HepG2 (cell line): Measurements from ENCODE around the gene PRKN. TPM values are rescaled to one million over a fixed set of nuclear protein-coding genes. Genes with fewer than 3 reads are reported as not detected.

Source experiments
- ATAC-seq: fragments of 200-7000 bp; cut with Tn5 transposase; 3 replicates; pipeline ENCODE4 v1.9.1; 2020; ENCODE audit warnings: mild to moderate bottlenecking, moderate library complexity
- BruUV-seq: library from RNA; stranded (reverse); fragments of 400-500 nt; replicated peaks from 2 replicates; lab custom pipeline; 2021; lab: Mats Ljungman, UMichigan
- CTCF ChIA-PET: fragments of 300-600 bp; formaldehyde crosslinking; extraction: SDS; loops from one replicate; lab custom pipeline; 2021; ENCODE audit warnings: low total read pairs, inconsistent platforms, low intra/inter-chr PET ratio; lab: Yijun Ruan, JAX
- POLR2A ChIA-PET: fragments of 350-600 bp; sonication (Branson Sonifier 250); formaldehyde crosslinking; loops from one replicate; lab custom pipeline; 2020; ENCODE audit warnings: antibody characterized with exemption, inconsistent platforms; lab: Yijun Ruan, JAX
- DNase-seq: peaks from one replicate; pipeline ENCODE4 v3.0.0-alpha.2; 2015; ENCODE audit warnings: low spot score
- FAIRE-seq: peaks from 3 replicates; lab custom pipeline; 2011; peaks lifted over from hg19 to GRCh38; lab: Jason Lieb, UNC
- H2AFZ ChIP-seq: one replicate; pipeline ENCODE4 v1.6.1; 2011; ENCODE audit warnings: low read length, inconsistent platforms
- H3K27ac ChIP-seq: fragments of 300-600 bp; 3 replicates; pipeline ENCODE4 v1.8.0; 2011; ENCODE audit warnings: mixed run types, mild to moderate bottlenecking, mixed read lengths, low read length, inconsistent platforms; ENCODE audit not compliant: insufficient read depth; ENCODE audit errors: extremely low read length
- H3K27me3 ChIP-seq, 2 experiments: fragments of 200-600 bp in 1 of 2; 2 replicates in 1 of 2; 3 replicates in 1 of 2; pipeline versions ENCODE4 v1.6.0 to v1.8.0; 2011; ENCODE audit warnings: low read length in 2 of 2, mild to moderate bottlenecking in 2 of 2, moderate library complexity in 2 of 2, inconsistent platforms in 1 of 2; ENCODE audit not compliant: insufficient read depth in 2 of 2, control insufficient read depth in 1 of 2
- H3K36me3 ChIP-seq, 2 experiments: fragments of 200-600 bp in 1 of 2; replicated peaks in 1 of 2; 2 replicates in 1 of 2; 3 replicates in 1 of 2; pipeline versions ENCODE4 v1.5.1 to v1.8.0; 2011; ENCODE audit warnings: low read length in 2 of 2, inconsistent platforms in 1 of 2; ENCODE audit not compliant: insufficient read depth in 2 of 2, control insufficient read depth in 1 of 2
- H3K4me1 ChIP-seq: 2 replicates; pipeline ENCODE4 v1.5.1; 2012; ENCODE audit warnings: low read length, inconsistent platforms; ENCODE audit not compliant: insufficient read depth
- H3K4me2 ChIP-seq: 2 replicates; pipeline ENCODE4 v1.6.0; 2011; ENCODE audit warnings: low read depth, low read length, inconsistent platforms
- H3K4me3 ChIP-seq, 3 experiments: fragments of 200-600 bp in 1 of 3; sonication (generic), shearing (Covaris generic) in 1 of 3; replicated peaks in 1 of 3; 2 replicates each; pipeline ENCODE4 v1.5.1; 2011 to 2016; ENCODE audit warnings: low read length in 3 of 3, inconsistent platforms in 2 of 3, low read depth in 2 of 3, mild to moderate bottlenecking in 2 of 3, control low read depth in 1 of 3, mixed read lengths in 1 of 3; ENCODE audit not compliant: insufficient read depth in 1 of 3
- H3K79me2 ChIP-seq: one replicate; pipeline ENCODE4 v1.6.1; 2011; ENCODE audit warnings: low read length, inconsistent platforms; ENCODE audit not compliant: insufficient read depth
- H3K9ac ChIP-seq: 2 replicates; pipeline ENCODE4 v1.6.0; 2011; ENCODE audit warnings: mild to moderate bottlenecking, low read depth, low read length, inconsistent platforms; ENCODE audit not compliant: insufficient read depth
- H3K9me3 ChIP-seq: 2 replicates; pipeline ENCODE4 v1.5.1; 2012; ENCODE audit warnings: mild to moderate bottlenecking, low read length
- H4K20me1 ChIP-seq: 2 replicates; pipeline ENCODE4 v1.6.0; 2011; ENCODE audit warnings: inconsistent platforms, mild to moderate bottlenecking, low read length, moderate library complexity; ENCODE audit not compliant: insufficient read depth
- ATF1 ChIP-seq: IDR thresholded peaks from 2 replicates; pipeline ENCODE4 v1.6.1; 2016; ENCODE audit warnings: mild to moderate bottlenecking, control low read depth
- ATF7 ChIP-seq, 2 experiments: fragments of 450-650 bp in 1 of 2; sonication (generic) in 1 of 2; formaldehyde crosslinking in 1 of 2; IDR thresholded peaks; 2 replicates each; pipeline versions ENCODE4 v1.4.0 to v1.6.1; 2016 to 2020; ENCODE audit warnings: antibody characterized with exemption in 1 of 2, mild to moderate bottlenecking in 1 of 2, missing genetic modification reagents in 1 of 2
- CEBPB ChIP-seq: IDR thresholded peaks from 2 replicates; pipeline ENCODE4 v1.6.1; 2011; ENCODE audit warnings: low read depth, low read length, improper control_type of control experiment, borderline replicate concordance
- CHD4 ChIP-seq: fragments of 200-600 bp; sonication (generic); IDR thresholded peaks from 2 replicates; pipeline ENCODE4 v1.7.0; 2017; ENCODE audit warnings: mild to moderate bottlenecking, low read length, borderline replicate concordance
- FOXO1 ChIP-seq: sonication (generic); formaldehyde crosslinking; IDR thresholded peaks from 2 replicates; pipeline ENCODE4 v1.4.0; 2020; ENCODE audit warnings: missing genetic modification reagents
- JARID2 ChIP-seq: sonication (generic); formaldehyde crosslinking; IDR thresholded peaks from 2 replicates; pipeline ENCODE4 v1.8.1; 2023; ENCODE audit warnings: missing genetic modification reagents, inconsistent platforms; ENCODE audit not compliant: insufficient replicate concordance
- KDM5A ChIP-seq: fragments of 200-600 bp; sonication (generic); IDR thresholded peaks from 2 replicates; pipeline ENCODE4 v1.7.0; 2018; ENCODE audit warnings: antibody characterized with exemption, mild to moderate bottlenecking, low read length, borderline replicate concordance
- MEIS2 ChIP-seq: sonication (generic); formaldehyde crosslinking; IDR thresholded peaks from 2 replicates; pipeline ENCODE4 v1.9.0; 2021; ENCODE audit warnings: mild to moderate bottlenecking, missing genetic modification reagents
- SIX4 ChIP-seq: sonication (generic); formaldehyde crosslinking; IDR thresholded peaks from 2 replicates; pipeline ENCODE4 v1.4.0; 2020; ENCODE audit warnings: missing genetic modification reagents
- ZBTB10 ChIP-seq: sonication (generic); formaldehyde crosslinking; IDR thresholded peaks from 2 replicates; pipeline ENCODE4 v1.4.0; 2020; ENCODE audit warnings: missing genetic modification reagents, borderline replicate concordance
- ZBTB20 ChIP-seq: sonication (generic); formaldehyde crosslinking; IDR thresholded peaks from 2 replicates; pipeline ENCODE4 v1.8.1; 2023; ENCODE audit warnings: missing genetic modification reagents, low read depth, mild to moderate bottlenecking, borderline replicate concordance
- ZNF143 ChIP-seq: sonication (generic); formaldehyde crosslinking; IDR thresholded peaks from 2 replicates; pipeline ENCODE4 v1.4.0; 2020; ENCODE audit warnings: missing genetic modification reagents
- ZNF232 ChIP-seq: sonication (generic); formaldehyde crosslinking; IDR thresholded peaks from 2 replicates; pipeline ENCODE4 v1.4.0; 2020; ENCODE audit warnings: missing genetic modification reagents, borderline replicate concordance
- ZNF3 ChIP-seq: IDR thresholded peaks from 2 replicates; pipeline ENCODE4 v1.7.0; 2017; ENCODE audit warnings: inconsistent platforms
- ZNF441 ChIP-seq: sonication (generic); formaldehyde crosslinking; IDR thresholded peaks from 2 replicates; pipeline ENCODE4 v1.7.0; 2021; ENCODE audit warnings: missing genetic modification reagents, borderline replicate concordance
- ZNF451 ChIP-seq: sonication (generic); formaldehyde crosslinking; IDR thresholded peaks from 2 replicates; pipeline ENCODE4 v1.5.0; 2020; ENCODE audit warnings: mild to moderate bottlenecking, missing genetic modification reagents
- ZNF839 ChIP-seq: sonication (generic); formaldehyde crosslinking; IDR thresholded peaks from 2 replicates; pipeline ENCODE4 v1.4.0; 2020; ENCODE audit warnings: missing genetic modification reagents, mild to moderate bottlenecking, borderline replicate concordance
- WGBS: methylation state at CpG from one replicate; pipeline ENCODE4 v1.1.6; 2017; ENCODE audit warnings: low lambda C conversion rate; 5-methylcytosine and 5-hydroxymethylcytosine counted together
- in situ Hi-C: cut with HindIII; loops from 2 replicates; pipeline ENCODE4 v1.10.0; 2017; ENCODE audit warnings: low pct_unique_long_range_greater_than_20kb; ENCODE audit not compliant: extremely low pct_ligation_motif_present
- intact Hi-C: fragments of 100-400 bp; cut with micrococcal nuclease; formaldehyde crosslinking; loops from one replicate; pipeline ENCODE4 v1.10.0; 2022; ENCODE audit not compliant: unreplicated experiment
- polyA plus RNA-seq, 8 experiments: library from polyadenylated mRNA; depleted of rRNA in 3 of 8; stranded (reverse) in 7 of 8; unstranded in 1 of 8; fragments of >200 nt; fragmentation: Illumina TruSeq in 4 of 8; extraction: Trizol in 4 of 8; gene quantifications; 2 replicates each; pipeline versions ENCODE4 v1.2.1 to v1.2.3, GENCODE V29; 2011 to 2016; ENCODE audit warnings: low read depth in 4 of 8, missing spikeins in 1 of 8, mixed read lengths in 1 of 8; ENCODE audit not compliant: insufficient read depth in 1 of 8
- total RNA-seq, 5 experiments: library from RNA; depleted of rRNA; stranded (reverse); fragments of >200 nt; fragmentation: Illumina TruSeq; extraction: Trizol; gene quantifications; 2 replicates each; pipeline ENCODE4 v1.2.3, GENCODE V29; 2016; ENCODE audit warnings: low read depth in 1 of 5

PRKN gene
- total and polyA plus RNA-seq, 2 of the 13 experiments (the other 11 are each of a cell fraction or from before 2014, with no cell fraction given) = 0.31 to 0.44 TPM

GRCh38 chr6:162070639-162071038, 656.9 kb downstream of the PRKN start (continued):
- TF ChIP-seq CHD4 = no peak

GRCh38 chr6:162069995-162070394, 657.6 kb downstream of the PRKN start:
- CTCF ChIA-PET = no interaction called here
- no peak for TF ChIP-seq ZNF441 (CRISPR knock-in tag)
- no peak for TF ChIP-seq KDM5A
- TF ChIP-seq FOXO1 (CRISPR knock-in tag) = no peak
- TF ChIP-seq CEBPB = peak; percentile 10; the same call in 1 of the 2 replicates
- TF ChIP-seq ATF7 (IDR thresholded peaks at IDR 0.05) = peak; percentile 70; the same call in 1 of the 2 replicates
- TF ChIP-seq ATF7 (CRISPR knock-in tag; IDR thresholded peaks at IDR 0.05) = no peak
- no peak for TF ChIP-seq ZNF232
- TF ChIP-seq ATF1 (CRISPR knock-in tag) = no peak
- TF ChIP-seq, all 625 proteins: peak for 2
- FAIRE-seq = no peak
- no TSS peak for BruUV-seq
- H3K79me2 ChIP-seq = no peaks in the 10 kb centered on the region
- POLR2A ChIA-PET = no interaction called here
- no peaks in the 10 kb centered on the region for H3K36me3 ChIP-seq
- 32% methylated on average over 2 of the region's 2 CpGs for WGBS
- H3K27me3 ChIP-seq = no peaks in the 10 kb centered on the region
- no peak overlapping the region for H3K4me2 ChIP-seq
- intact Hi-C loops = no loop called here
- no peak for ATAC-seq
- no peak overlapping the region for H2AFZ ChIP-seq
- in situ Hi-C loops = no loop called here
- no peak overlapping the region for H3K27ac ChIP-seq
- H4K20me1 ChIP-seq = no peaks in the 10 kb centered on the region
- H3K9ac ChIP-seq = no peak overlapping the region
- no peak for DNase-seq
- H3K4me1 ChIP-seq = no peaks in the 10 kb centered on the region
- no peak overlapping the region for H3K4me3 ChIP-seq
- H3K9me3 ChIP-seq = no peaks in the 10 kb centered on the region; the same call in 1 of the 2 replicates

GRCh38 chr6:162068340-162068739, 659.2 kb downstream of the PRKN start:
- DNase-seq (no peak), FAIRE-seq (no peak), ATAC-seq (no peak)
- H3K4me2 ChIP-seq = no peak overlapping the region
- CTCF ChIA-PET = no interaction called here
- H3K79me2 ChIP-seq = no peaks in the 10 kb centered on the region
- in situ Hi-C loops = no loop called here
- WGBS = 8% methylated on average over 4 of the region's 4 CpGs
- H3K4me1 ChIP-seq = no peaks in the 10 kb centered on the region
- no peaks in the 10 kb centered on the region for H3K27me3 ChIP-seq
- no peak overlapping the region for H3K4me3 ChIP-seq
- no TSS peak for BruUV-seq
- intact Hi-C loops = no loop called here
- no peak overlapping the region for H2AFZ ChIP-seq
- H3K9ac ChIP-seq = no peak overlapping the region
- H3K27ac ChIP-seq = no peak overlapping the region
- POLR2A ChIA-PET = no interaction called here
- no peaks in the 10 kb centered on the region; the same call in 1 of the 2 replicates for H3K9me3 ChIP-seq
- H3K36me3 ChIP-seq = no peaks in the 10 kb centered on the region
- H4K20me1 ChIP-seq = no peaks in the 10 kb centered on the region
- TF ChIP-seq JARID2 (CRISPR knock-in tag) (no peak), ZNF3 (no peak), ZBTB10 (CRISPR knock-in tag) (no peak), SIX4 (CRISPR knock-in tag) (no peak), ZNF839 (no peak), ZBTB20 (CRISPR knock-in tag) (no peak), ZNF451 (CRISPR knock-in tag) (no peak), MEIS2 (CRISPR knock-in tag) (no peak), ZNF143 (CRISPR knock-in tag) (no peak)
